ENCODE results near the gene DEPP1.
A peak's percentile ranks its signal among the peaks of the same experiment; 100 is the strongest.

Gene DEPP1

DNA sequence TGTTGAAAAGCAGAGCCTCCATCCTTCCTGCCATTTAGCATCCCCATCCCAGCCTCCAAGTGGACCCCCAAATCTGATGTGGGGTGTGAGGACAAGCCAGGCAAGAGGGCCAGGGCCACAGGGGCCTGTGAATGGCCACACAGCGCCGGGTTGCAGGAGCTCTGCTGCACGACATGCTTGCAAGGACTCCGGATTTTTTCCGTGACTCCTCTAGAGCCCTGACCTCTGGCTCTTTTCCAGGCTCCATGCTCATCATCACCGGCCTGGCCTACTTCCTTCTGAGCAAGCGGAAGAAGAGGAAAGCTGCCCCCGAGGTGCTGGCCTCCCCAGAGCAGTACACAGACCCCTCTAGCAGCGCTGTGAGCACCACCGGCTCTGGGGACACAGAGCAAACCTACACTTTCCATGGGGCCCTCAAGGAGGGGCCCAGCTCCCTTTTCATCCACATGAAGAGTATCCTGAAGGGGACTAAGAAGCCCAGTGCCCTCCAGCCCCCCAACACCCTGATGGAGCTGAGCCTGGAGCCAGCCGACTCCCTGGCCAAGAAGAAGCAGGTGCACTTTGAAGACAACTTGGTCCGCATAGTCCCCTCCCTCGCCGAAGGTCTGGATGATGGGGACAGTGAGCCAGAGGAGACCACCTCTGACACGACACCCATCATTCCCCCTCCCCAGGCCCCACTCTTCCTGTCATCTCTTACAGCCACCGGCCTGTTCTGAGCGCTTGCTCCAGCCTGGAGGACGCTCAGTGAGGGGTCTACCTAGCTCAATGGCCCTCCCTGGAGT is 44.0 kb downstream of the DEPP1 start:
- no peak for TF ChIP-seq TAF1 (IDR thresholded peaks at IDR 0.05; ENCODE audit: borderline replicate concordance, insufficient read depth, low read length)
- no peak for TF ChIP-seq POLR2AphosphoS5 (IDR thresholded peaks at IDR 0.05; ENCODE audit: low read depth, low read length)
- TF ChIP-seq, protein P1, sequence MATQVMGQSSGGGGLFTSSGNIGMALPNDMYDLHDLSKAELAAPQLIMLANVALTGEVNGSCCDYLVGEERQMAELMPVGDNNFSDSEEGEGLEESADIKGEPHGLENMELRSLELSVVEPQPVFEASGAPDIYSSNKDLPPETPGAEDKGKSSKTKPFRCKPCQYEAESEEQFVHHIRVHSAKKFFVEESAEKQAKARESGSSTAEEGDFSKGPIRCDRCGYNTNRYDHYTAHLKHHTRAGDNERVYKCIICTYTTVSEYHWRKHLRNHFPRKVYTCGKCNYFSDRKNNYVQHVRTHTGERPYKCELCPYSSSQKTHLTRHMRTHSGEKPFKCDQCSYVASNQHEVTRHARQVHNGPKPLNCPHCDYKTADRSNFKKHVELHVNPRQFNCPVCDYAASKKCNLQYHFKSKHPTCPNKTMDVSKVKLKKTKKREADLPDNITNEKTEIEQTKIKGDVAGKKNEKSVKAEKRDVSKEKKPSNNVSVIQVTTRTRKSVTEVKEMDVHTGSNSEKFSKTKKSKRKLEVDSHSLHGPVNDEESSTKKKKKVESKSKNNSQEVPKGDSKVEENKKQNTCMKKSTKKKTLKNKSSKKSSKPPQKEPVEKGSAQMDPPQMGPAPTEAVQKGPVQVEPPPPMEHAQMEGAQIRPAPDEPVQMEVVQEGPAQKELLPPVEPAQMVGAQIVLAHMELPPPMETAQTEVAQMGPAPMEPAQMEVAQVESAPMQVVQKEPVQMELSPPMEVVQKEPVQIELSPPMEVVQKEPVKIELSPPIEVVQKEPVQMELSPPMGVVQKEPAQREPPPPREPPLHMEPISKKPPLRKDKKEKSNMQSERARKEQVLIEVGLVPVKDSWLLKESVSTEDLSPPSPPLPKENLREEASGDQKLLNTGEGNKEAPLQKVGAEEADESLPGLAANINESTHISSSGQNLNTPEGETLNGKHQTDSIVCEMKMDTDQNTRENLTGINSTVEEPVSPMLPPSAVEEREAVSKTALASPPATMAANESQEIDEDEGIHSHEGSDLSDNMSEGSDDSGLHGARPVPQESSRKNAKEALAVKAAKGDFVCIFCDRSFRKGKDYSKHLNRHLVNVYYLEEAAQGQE (IDR thresholded peaks at IDR 0.05; ENCODE audit: insufficient read depth in 1 of 2, low read depth in 2 of 2, low read length in 2 of 2), result no peak
- TF ChIP-seq FOXP2 (optimal IDR thresholded peaks at IDR 0.05; ENCODE audit: borderline replicate concordance, extremely low read depth, extremely low read length, insufficient read depth), result no peak
- no peak for TF ChIP-seq SIN3A (IDR thresholded peaks at IDR 0.05; ENCODE audit: borderline replicate concordance, insufficient read depth, low read length)

DNA sequence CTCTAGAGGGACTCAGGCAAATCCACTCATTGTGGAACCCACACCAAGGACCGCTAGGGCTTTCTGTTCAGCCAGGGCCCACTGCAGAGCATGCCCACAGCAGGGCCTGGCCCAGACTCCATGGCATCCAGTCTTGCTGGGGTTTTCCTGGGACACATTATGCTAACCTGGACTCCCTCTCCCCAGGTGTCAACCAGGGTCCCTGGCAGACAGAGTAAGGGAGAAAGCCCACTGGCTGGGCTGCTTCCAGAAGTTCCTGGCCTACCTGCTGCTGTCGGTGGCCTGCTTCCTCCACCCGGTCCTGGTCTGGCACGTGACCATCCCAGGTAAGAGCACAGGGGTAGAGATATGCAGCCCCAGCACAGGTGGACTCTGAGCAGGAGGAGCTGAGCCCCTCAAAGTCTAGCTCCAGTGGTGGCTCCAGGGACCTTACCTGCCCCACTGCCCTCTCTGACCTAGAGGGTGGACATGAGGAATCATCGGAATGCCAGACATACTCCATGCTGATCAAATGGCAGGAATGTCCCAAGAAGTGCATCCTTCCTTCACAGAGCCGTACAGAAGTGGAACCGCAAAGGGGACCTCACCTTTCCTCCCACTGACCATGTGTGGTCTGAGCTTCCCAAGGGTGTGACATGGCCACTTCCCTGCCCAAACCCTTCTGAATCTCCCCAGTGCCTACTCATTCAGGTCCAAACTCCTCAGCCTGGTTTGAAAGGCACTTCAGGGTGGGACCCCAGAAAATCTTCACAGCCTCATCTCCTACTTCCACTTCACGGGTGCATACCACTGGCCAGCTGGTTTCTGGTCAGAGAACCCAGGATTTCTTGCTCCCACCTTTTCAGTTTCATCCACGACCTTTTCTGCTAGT is 44.9 kb downstream of the DEPP1 start:
- TF ChIP-seq POLR2AphosphoS5 (IDR thresholded peaks at IDR 0.05; ENCODE audit: low read depth, low read length), result no peak
- TF ChIP-seq FOXP2 (optimal IDR thresholded peaks at IDR 0.05; ENCODE audit: borderline replicate concordance, extremely low read depth, extremely low read length, insufficient read depth), result no peak
- no peak for TF ChIP-seq SIN3A (IDR thresholded peaks at IDR 0.05; ENCODE audit: borderline replicate concordance, insufficient read depth, low read length)
- TF ChIP-seq TAF1 (IDR thresholded peaks at IDR 0.05; ENCODE audit: borderline replicate concordance, insufficient read depth, low read length), result no peak
- TF ChIP-seq, protein P1 (IDR thresholded peaks at IDR 0.05; ENCODE audit: insufficient read depth in 1 of 2, low read depth in 2 of 2, low read length in 2 of 2), result no peak

DNA sequence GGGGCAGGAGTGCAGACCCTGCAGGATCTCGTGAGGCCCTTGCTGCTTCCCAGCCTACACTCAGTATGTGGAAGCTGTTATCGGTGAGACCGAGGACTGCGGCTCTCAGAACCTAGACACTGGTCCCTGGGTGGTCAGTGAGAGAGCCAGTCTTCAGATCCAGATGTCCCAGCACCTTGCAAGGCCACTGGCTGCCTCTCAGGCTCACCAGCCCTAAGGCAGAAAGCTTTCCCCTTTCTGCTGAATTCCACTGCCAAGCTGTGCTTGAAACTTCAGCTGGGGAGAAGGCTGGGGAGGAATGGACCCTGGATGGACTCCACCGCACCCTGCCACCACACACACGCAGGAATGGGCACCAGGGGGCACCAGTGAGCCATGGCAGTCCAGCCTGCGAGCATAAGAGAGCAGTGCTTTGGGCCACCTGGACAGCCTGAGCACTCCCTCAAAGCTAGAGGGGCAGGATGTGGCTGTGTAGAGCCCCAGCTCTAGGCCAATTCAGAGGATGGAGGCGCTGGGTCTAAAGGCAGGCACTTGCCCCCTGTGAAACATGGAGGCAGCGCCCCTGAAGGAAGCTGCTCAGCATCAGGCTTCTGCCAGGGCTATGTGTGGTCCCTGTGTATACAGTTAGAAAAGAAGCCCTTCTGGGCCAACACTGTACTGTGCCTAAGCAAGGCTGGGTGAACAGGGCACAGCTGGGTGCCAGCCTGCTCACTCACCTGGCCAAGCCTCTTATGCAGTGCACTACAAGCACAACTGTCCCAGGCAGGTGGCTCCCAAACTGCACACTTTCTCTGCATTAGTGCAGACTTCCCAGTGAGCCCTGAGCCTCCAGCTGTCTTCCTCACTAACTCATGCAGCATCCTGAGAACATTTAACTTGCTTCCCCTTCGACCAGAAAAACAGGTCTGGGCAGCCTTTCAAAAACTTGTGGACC is 45.8 kb downstream of the DEPP1 start:
- peak; percentile 64 for TF ChIP-seq FOXP2 (optimal IDR thresholded peaks at IDR 0.05; ENCODE audit: borderline replicate concordance, extremely low read depth, extremely low read length, insufficient read depth)
- no peak for TF ChIP-seq POLR2AphosphoS5 (IDR thresholded peaks at IDR 0.05; ENCODE audit: low read depth, low read length)

DNA sequence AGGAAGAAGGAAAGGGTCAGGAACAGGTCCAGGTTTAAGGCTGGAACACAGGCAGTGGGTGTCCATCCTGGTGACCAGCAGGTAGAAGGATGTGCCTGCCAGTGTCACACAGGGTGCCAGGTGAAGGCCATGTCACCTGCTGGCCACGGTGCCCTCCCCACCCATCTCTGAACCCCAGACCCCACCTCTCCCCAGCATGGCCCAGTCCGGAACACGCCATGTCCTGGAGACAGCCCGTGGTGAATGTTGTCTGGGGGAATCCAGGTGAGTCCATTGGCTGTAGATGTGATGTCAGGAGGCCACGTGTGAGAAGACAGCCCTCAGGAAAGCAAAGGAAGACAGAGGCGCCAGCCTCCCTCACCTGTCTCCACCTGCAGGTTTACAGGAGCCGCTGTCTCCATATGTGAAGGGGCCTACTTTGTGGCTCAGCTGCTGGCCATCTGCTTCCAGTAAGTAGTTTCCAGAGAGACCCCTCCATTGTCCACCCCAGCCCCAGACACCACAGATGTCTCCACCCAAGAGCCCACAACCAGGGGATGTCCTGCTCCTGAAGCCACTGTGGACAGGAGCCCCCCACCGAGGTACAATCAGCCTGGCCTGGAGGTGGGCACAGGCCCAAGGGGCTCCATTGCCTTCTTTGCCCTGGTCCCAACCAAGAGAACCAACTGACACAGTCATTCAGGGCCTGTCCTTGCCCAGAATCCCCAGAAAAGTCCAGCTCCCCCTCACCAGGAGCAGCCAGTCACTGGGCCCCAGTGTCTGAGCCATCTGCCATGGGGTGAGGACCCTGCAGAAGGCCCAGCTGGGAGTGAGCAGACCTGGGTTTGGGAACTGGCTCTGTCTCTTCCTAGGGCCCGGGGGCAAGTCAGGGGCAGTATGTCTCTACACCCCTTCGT is 46.7 kb downstream of the DEPP1 start:
- TF ChIP-seq SIN3A (IDR thresholded peaks at IDR 0.05; ENCODE audit: borderline replicate concordance, insufficient read depth, low read length) (no peak), POLR2AphosphoS5 (IDR thresholded peaks at IDR 0.05; ENCODE audit: low read depth, low read length) (no peak), TAF1 (IDR thresholded peaks at IDR 0.05; ENCODE audit: borderline replicate concordance, insufficient read depth, low read length) (no peak), FOXP2 (optimal IDR thresholded peaks at IDR 0.05; ENCODE audit: borderline replicate concordance, extremely low read depth, extremely low read length, insufficient read depth) (no peak)
- TF ChIP-seq, protein P1 (IDR thresholded peaks at IDR 0.05; ENCODE audit: insufficient read depth in 1 of 2, low read depth in 2 of 2, low read length in 2 of 2), result no peak
